ENCODE data around the gene MSANTD3.

DNA sequence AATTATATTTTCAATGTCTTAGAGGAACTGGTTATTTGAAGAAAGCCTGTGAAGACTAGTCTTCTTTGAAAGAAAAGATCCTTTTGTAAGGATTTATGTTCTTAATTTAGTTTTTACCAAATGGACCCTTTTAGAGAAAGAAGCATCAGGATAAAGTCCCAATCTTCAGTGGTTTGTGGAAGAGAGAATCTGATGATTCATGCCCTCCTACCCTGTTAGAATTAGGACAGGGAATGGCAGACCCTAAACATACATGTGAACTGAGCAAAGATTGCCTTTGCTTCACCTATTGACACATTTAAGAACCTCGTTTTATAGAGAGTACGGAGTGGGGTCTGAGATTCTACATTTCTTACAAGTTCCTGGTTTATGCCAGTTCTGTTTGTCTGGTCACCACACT, 26.0 kb downstream of the MSANTD3 start:
- TF ChIP-seq POLR2AphosphoS5 (IDR thresholded peaks at IDR 0.05; ENCODE audit: low read depth, low read length) (no peak), TAF1 (IDR thresholded peaks at IDR 0.05; ENCODE audit: borderline replicate concordance, insufficient read depth, low read length) (no peak)
- TF ChIP-seq, protein P1, sequence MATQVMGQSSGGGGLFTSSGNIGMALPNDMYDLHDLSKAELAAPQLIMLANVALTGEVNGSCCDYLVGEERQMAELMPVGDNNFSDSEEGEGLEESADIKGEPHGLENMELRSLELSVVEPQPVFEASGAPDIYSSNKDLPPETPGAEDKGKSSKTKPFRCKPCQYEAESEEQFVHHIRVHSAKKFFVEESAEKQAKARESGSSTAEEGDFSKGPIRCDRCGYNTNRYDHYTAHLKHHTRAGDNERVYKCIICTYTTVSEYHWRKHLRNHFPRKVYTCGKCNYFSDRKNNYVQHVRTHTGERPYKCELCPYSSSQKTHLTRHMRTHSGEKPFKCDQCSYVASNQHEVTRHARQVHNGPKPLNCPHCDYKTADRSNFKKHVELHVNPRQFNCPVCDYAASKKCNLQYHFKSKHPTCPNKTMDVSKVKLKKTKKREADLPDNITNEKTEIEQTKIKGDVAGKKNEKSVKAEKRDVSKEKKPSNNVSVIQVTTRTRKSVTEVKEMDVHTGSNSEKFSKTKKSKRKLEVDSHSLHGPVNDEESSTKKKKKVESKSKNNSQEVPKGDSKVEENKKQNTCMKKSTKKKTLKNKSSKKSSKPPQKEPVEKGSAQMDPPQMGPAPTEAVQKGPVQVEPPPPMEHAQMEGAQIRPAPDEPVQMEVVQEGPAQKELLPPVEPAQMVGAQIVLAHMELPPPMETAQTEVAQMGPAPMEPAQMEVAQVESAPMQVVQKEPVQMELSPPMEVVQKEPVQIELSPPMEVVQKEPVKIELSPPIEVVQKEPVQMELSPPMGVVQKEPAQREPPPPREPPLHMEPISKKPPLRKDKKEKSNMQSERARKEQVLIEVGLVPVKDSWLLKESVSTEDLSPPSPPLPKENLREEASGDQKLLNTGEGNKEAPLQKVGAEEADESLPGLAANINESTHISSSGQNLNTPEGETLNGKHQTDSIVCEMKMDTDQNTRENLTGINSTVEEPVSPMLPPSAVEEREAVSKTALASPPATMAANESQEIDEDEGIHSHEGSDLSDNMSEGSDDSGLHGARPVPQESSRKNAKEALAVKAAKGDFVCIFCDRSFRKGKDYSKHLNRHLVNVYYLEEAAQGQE (IDR thresholded peaks at IDR 0.05; ENCODE audit: insufficient read depth in 1 of 2, low read depth in 2 of 2, low read length in 2 of 2): no peak

All from PFSK-1 (cell line).